Stimulated activated CD4-positive, alpha-beta T cell treated with anti-CD3 and anti-CD28 coated beads, Interleukin-2, amount 100 ng/mL, for 48 hours (primary cell): Measurements from ENCODE around the gene EFCC1.
A peak's percentile ranks its signal among the peaks of the same experiment; 100 is the strongest.

ENCODE experiments used
- DNase-seq, 2 donors: peaks; one replicate each; pipeline ENCODE4 v3.0.0-alpha.2; 2020

Gene EFCC1

DNA sequence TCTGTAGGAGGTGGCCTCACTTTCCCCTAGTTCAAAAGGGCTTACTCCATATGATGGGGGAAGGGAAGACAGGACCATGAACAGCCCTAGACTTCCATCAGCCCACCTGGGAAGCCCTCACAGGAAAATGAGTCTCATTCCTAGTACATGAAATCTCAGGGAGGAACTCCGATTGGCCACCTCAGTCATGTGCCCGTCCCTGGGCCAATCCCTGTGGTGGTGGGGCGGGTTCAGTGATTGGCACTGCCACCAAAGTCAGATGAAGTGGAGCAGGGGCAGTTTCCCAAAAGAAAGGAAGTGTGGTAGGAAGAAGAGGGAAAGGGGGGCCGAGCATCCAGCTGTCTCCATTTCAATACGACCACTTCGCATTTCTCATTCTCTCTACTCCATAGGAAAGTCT lies 33.5 kb downstream of the EFCC1 start:
- no peak for DNase-seq

DNA sequence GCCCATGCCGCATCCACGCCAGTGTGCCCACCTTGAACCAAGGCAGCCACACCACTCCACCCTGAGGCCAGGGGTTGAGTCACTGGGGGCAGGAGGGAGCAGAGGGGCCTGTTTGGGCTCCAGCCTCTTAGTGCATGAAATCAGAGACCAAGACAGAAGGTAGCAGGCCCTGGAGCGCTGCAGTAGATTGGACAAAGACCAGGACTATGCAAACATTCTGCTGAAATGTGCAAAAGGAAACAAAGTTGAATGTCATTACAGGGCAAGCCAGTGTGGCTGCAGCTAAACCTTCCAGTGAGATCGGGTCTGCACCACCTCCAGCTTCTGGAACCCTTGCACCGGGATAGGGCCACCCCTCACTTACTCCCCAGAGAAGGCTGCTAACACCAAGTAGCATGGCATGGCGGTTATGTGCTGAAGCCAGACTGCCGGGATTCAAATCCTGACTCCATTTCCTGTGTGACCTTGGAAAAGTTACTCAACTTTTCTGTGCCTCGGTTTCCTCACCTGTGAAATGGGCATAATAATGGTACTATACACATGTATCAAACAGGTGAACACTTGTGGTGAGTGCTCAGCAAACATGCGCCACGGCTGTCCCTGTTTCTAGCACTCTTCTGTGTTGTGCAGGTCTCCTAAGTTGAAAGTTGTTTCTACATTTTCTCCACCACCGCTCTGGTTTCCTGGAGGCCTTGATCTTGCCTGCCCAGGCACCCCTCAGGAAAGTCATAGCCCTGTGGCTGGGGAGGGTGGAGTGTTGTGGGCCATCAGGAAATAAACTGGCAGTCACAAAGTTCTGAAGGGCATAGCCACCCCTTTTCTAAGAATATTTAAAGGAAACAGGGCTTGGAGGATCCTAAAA lies 34.5 kb downstream of the EFCC1 start:
- no peak for DNase-seq

DNA sequence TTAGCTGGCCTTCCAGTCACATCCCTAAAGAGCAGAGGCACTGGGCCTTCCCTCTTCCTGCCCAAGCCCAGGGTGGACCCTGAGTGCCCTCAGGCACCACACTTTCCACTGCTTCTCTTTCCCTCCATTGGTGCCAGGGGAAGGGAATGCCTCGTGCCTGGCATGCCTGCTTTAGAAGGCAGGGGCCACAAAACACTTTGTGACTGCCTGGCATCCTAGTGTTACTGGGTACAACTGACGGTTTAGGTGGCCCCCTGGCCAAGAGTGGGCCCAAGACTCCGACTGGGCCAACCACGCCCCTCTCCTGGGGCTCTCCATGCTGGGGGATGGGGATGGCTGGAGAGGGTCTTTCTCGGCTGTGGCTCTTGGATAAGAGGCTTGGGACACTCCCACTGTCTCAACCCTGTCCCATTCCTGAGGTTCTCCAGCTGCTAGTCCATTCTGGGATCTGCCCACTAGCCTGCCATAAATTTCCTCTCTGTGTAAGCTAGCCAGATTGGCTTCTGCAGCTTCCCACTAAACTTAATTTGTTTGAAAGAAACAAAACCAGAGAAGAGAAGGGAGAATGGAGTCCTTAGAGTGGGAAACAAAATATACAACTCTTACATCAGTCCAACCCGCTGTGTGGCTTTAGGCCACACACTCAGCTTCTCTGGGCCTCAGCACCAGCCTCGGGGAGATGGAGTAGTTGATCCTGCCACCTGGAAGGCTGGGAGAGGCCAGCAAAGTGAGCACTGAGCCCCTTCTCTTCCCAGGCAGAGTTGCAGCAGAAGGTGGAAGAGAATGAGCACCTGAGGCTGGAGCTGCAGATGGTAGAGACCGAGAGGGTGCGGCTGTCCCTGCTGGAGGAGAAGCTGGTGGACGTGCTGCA lies 35.4 kb downstream of the EFCC1 start:
- DNase-seq = no peak

GRCh38 chr3:129037093-129037419 lies 36.0 kb downstream of the EFCC1 start:
- DNase-seq = no peak

GRCh38 chr3:129038121-129038855 lies 37.2 kb downstream of the EFCC1 start:
- no peak for DNase-seq

GRCh38 chr3:129039271-129040038 lies 38.4 kb downstream of the EFCC1 start:
- no peak for DNase-seq

- no peak for DNase-seq
These were observed 38.9 kb downstream of the EFCC1 start for GRCh38 chr3:129040039-129040336.

GRCh38 chr3:129040579-129041300 lies 39.6 kb downstream of the EFCC1 start:
- no peak for DNase-seq

DNA sequence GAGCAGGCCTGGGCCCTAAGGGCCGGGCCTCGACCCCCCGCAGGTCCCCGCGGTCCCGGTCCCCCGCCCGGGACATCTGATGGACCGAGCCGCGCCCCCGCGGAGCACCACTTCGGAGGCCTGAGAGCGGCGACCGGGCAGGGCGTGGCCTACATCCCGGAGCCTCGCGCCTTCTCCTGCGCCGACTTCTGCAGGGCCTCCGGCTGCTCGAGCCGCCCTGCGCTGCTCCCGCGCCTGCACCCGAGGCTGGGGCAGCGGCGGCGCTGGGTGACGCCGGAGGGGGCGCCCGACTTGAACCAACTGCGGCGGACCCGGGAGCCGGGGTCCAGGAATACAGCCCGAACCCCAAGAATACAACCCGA lies 44.6 kb downstream of the EFCC1 start:
- peak in 1 of 2 donors; percentile 51 for DNase-seq

GRCh38 chr3:129046037-129046731 lies 45.1 kb downstream of the EFCC1 start:
- DNase-seq = peak in 1 of 2 donors; percentile 29

GRCh38 chr3:129046732-129047552 lies 45.8 kb downstream of the EFCC1 start:
- DNase-seq = no peak

- DNase-seq = no peak
These were observed 46.4 kb downstream of the EFCC1 start for GRCh38 chr3:129047553-129047839.

DNA sequence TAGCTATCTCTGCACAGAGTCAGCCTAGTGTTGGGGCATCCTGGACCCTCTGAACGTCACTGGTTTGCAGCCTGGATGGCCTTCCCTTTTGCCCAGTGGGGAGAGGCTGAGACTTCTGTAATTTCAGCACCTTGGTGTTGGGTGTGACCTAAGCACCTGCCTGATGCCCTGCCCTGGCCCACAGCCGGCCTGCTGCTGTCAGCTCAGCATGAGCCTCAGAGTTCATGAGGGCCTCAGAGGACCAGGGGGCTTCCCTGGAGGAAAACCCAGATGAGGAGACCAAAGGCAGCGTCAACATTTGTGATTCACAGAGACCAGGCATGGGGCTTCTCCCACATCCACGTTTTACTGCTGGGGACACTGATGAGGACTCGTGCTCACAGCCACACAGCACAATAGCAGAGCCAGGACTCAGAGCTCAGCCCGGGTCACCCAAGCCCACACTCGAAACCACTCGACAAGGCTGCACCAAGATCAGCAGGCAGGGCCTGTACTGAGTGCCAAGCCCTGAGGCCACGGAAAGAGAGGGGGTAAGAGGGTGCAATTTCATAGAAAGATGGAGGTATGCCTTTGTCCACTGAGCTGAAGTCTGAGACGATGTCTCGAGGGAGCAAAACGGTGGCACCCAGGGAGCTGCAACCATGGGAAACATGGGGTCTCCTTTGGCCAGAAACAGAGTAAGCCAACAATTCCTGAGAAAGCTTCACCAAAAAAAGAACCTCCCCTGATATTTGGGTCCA lies 49.6 kb downstream of the EFCC1 start:
- DNase-seq = no peak

DNA sequence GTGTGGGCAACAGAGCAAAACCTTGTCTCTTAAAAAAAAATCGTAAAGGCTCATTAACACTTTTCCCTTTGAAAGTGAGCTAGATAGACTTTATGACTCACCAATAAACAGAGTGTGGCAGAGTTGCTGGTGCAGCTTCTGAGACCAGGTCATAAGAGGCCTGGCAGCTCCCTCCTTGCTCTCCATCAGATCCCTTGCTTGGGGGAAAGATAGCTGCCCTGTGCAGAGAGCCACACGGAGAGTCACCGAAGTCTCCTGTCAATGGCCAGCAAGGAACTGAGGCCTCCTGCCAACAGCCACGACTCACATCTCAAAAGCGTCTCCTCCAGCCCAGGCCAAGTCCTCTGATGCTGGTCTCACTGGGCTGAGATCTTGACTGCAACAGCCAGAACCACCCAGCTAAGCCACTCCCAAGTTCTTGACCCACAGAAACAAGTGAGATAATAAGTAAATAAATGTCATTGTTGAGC lies 50.8 kb downstream of the EFCC1 start:
- DNase-seq = no peak

- no peak for DNase-seq
These were observed 51.6 kb downstream of the EFCC1 start for GRCh38 chr3:129052675-129053074.

DNA sequence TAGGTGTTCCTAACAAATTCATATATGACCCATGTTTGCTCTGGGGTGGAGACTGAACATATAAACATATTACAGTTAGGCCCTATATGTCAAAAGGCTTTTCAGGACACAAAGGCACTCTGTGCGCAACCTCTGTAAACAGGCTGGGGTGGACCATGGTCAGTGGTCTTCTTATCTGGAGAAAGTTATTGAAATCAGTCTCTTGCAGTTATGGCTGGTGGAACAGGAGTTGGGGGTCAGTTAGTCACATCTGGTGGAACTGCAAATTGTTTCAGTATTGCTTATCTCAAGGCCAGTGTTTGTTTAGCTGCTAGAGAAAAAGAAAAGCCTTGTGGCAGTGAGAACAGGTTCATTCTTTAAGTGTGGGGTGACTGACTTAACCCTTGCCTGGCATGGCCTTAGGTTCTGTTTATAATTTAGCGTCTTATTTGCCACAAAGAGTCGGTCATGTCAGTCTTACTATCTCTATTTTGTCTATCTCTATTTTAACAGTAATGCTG lies 53.6 kb downstream of the EFCC1 start:
- DNase-seq = no peak

DNA sequence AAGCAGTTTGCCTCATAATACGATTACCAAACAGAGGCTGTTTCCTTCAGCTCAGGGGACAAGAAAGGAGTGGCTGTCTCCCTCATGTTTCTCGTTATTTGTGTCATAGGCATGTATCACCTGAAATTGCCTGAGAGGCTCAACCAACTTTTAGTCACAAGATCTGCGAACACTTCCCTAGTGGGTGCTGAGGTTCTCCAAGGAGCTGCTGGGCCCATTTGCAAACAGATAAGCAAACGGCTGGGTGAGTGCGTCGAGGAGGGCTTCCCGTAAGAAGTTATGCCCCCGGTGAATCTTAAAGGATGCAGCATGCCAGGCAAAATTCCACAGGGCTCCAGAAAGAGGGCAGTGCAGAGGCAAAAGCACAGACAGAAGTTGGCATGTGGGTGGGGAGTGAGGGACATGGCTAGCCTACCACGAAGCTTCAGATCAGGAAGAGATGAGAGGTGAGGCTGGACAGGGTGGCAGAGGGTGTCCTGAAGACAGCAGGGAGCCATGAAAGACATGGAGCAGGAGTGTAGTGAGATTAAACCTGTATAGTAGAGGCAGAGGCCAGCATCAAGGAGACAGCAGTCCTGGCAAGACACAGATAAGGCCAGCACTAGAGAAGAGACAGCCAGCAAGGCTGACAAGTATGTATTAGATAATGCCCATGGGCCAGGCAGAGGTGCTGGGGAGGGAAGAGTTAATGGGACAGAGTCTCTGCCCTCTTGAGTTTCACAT lies 55.5 kb downstream of the EFCC1 start:
- DNase-seq = no peak

GRCh38 chr3:129057249-129057648 lies 56.1 kb downstream of the EFCC1 start:
- DNase-seq = no peak
